Fibroblast of skin of abdomen (primary cell): ENCODE results near the gene CDC25B.
"Not testable (repeated sequence)": the region's sequence is repeated elsewhere in the genome, so short reads cannot be mapped to it uniquely, and the experiment has no call there.

Experiments
- DNase-seq: peaks from one replicate; pipeline ENCODE4 v3.0.0-alpha.2; 2013

The CDC25B gene

GRCh38 chr20:3829891-3830290 is 33.8 kb downstream of the CDC25B start:
- DNase-seq, result not testable (repeated sequence)

- no peak for DNase-seq
Observed at GRCh38 chr20:3836132-3836531, 40.0 kb downstream of the CDC25B start.

GRCh38 chr20:3839328-3839727 is 43.2 kb downstream of the CDC25B start:
- DNase-seq, result no peak

GRCh38 chr20:3840201-3840600 is 44.1 kb downstream of the CDC25B start:
- not testable (repeated sequence) for DNase-seq

GRCh38 chr20:3842348-3842930 is 46.3 kb downstream of the CDC25B start:
- DNase-seq, result no peak

GRCh38 chr20:3843490-3843889 is 47.4 kb downstream of the CDC25B start:
- DNase-seq, result peak; percentile 25

GRCh38 chr20:3843990-3844619 is 48.0 kb downstream of the CDC25B start:
- DNase-seq, result not testable (repeated sequence)

- no peak for DNase-seq
Observed at GRCh38 chr20:3846378-3846739, 50.2 kb downstream of the CDC25B start.

GRCh38 chr20:3846740-3847428 is 50.8 kb downstream of the CDC25B start, which contains the start of gene MAVS:
TSS of gene MAVS (plus strand) at chr20:3846834. CDS start at chr20:3854625, 7,791 bp downstream.
- DNase-seq, result peak; percentile 71

- DNase-seq, result no peak
Observed at GRCh38 chr20:3847429-3847940, 51.4 kb downstream of the CDC25B start.

GRCh38 chr20:3848565-3848964 is 52.5 kb downstream of the CDC25B start:
- no peak for DNase-seq

GRCh38 chr20:3854462-3854871 is 58.4 kb downstream of the CDC25B start:
- DNase-seq, result no peak
